GM18505 (cell line): ENCODE data around the gene TMEM143.
"Not testable (repeated sequence)": the region's sequence is repeated elsewhere in the genome, so short reads cannot be mapped to it uniquely, and the experiment has no call there.

Experiments used
- ATAC-seq: cut with Tn5 transposase; IDR thresholded peaks from one replicate; pipeline ENCODE4 v1.9.1; 2021; ENCODE audit not compliant: unreplicated experiment
- POLR2A ChIP-seq: IDR thresholded peaks from 4 replicates; pipeline ENCODE4 v1.6.1; 2011; ENCODE audit warnings: borderline replicate concordance; ENCODE audit not compliant: insufficient read depth, insufficient read length; ENCODE audit errors: extremely low read depth

The TMEM143 gene

DNA sequence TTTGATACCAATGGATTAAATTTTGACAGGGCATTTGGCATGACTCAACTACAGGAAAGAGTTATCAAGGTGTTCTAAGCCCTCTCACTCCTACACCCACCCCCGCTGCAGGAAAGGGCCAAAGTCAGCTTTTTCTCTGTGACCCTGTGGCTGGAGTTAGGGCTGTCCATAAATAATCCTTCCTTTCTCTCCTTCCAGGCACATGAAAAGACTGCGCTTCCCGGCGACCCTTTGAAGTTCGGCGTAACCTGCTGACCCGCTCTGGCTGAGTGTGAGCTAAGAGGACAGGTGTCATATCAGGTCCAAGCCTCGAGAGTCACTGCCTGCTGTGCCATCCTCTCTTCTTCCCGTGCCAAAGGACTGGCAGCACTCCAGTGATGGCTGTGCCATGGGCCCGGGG, 68.3 kb downstream of the TMEM143 start:
- ATAC-seq = no peak
- TF ChIP-seq POLR2A = no peak

DNA sequence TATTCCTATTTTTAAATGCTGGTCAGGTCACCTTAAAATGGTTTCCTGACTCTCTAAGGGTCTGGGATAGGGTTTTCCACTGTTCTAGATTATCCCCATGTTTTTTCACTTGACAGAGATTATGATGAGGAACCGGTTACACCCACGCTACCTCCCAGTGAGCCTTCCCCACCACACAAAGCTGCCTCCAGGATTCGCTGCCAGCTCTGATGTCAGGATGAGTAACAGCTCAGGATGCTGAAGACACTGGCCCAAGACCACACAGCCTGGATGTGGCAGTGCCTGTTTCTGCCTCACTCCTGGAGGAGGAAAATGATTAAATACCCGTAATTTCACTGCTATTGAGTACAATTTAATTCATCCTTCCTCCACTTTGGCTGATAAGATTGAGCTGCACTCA, 70.9 kb downstream of the TMEM143 start:
- no peak for TF ChIP-seq POLR2A
- ATAC-seq = no peak

- not testable (repeated sequence) for ATAC-seq
These were observed 72.3 kb downstream of the TMEM143 start for GRCh38 chr19:48291489-48291815.

DNA sequence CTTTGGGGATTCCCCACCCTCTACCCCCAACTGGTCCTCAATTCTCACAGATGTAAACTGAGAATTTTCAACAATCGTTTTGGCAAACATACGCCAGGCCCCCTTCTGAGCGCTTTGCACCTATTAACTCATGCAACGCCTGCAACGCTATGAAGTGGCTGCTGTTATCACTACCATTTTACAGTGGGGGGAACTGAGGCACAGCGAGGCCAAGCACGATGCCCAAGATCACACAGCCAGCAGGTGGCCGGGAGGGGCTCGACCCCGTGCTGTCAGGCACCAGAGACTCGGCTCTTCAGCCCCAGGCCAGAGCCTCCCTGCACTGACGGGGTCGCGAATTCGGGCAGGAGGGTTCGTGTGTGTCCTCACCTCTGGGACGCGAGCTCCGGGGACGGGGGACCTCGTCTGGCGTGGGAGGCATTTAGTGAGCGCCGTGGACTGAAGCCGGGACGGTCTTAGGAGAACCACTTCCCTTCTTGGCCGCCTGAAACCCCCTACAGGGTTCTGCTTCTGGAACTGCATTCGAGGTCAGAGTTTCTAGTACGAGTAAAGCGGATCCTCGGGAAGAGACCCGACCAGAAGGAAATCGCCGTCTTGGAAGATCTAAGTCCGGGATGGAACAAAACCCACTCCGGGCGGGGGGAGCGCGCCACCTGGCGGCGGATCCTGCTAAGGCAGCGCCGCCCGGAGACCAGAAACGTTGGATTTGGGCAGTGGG, 72.8 kb downstream of the TMEM143 start:
- no peak for TF ChIP-seq POLR2A
- no peak for ATAC-seq

GRCh38 chr19:48290401-48290770, 73.4 kb downstream of the TMEM143 start:
- ATAC-seq = no peak
- no peak for TF ChIP-seq POLR2A

DNA sequence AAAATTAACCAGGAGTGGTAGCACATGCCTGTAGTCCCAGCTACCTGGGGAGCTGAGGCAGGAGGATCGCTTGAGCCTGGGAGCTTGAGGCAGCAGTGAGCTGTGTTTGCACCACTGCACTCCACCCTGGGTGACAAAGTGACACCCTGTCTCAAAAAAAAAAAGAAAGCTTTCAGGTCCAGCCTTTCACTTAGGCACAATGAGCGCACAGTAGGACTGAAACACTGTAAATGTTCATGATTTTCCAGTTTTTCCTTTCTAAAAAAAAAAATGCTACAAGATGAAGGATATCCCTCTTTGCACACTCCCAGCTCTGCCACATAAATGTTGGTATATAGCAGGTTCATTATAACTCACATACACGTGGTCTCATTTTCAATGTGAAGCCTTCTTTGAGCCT, 76.0 kb downstream of the TMEM143 start:
- no peak for TF ChIP-seq POLR2A
- no peak for ATAC-seq

DNA sequence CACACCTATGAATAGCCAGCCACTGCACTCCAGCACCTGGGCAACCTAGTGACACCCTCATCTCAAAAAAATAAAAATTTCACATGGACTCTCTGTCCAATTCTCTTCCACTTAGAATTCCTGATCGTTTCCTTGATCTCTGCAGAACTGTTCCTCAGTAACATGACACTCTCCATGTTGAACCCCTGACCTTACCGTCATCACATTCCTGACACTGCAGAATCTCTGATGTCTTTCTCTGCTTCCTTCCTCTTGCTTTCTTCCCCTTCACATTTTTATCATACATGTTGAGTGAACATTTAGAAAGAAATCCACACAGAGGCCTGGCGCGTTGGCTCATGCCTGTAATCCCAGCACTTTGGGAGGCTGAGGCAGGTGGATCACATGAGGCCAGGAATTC, 78.8 kb downstream of the TMEM143 start:
- ATAC-seq = no peak

DNA sequence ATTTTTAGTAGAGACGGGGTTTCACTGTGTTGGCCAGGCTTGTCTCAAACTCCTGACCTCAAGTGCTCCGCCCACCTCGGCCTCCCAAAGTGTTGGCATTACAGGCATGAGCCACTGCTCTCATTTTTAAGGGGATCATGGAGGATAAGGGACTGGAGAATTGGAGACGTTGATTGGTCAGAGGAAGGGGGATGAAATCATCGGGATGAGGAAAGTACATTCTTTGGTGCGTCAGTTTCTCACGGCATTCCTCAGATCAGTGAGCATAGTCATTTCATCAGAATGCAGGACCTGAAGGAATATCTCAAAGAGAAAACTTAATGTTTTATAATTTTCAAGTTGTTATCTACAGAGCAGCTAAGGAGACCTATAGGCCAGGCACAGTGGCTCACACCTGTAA, 79.8 kb downstream of the TMEM143 start:
- no peak for ATAC-seq
- TF ChIP-seq POLR2A = no peak

More for the DNA sequence above, 78.8 kb downstream of the TMEM143 start:
- no peak for TF ChIP-seq POLR2A
